Measurements from ENCODE around the gene SP4.

- TF ChIP-seq CTCF (IDR thresholded peaks at IDR 0.05; ENCODE audit: low read length) (no peak), EZH2 (IDR thresholded peaks at IDR 0.05; ENCODE audit: borderline replicate concordance, low read length) (no peak)
These were observed 10.2 kb upstream of the SP4 start for GRCh38 chr7:21417647-21418046.

Data from OCI-LY1 (cell line).